HEK293 (cell line): ENCODE measurements around the gene MICU1.

Experiments used
- GLIS1 ChIP-seq: fragments of 450-650 bp; formaldehyde crosslinking; IDR thresholded peaks from 2 replicates; pipeline ENCODE4 v1.5.1; 2016; ENCODE audit warnings: missing biosample characterization, missing genetic modification characterization
- HOXA7 ChIP-seq: sonication (generic); formaldehyde crosslinking; IDR thresholded peaks from 2 replicates; pipeline ENCODE4 v1.8.1; 2022; ENCODE audit warnings: missing genetic modification reagents, borderline replicate concordance
- KLF9 ChIP-seq: fragments of 450-650 bp; formaldehyde crosslinking; IDR thresholded peaks from 2 replicates; pipeline ENCODE4 v1.5.1; 2016; ENCODE audit warnings: missing biosample characterization, missing genetic modification characterization, low read depth
- YY2 ChIP-seq: fragments of 450-650 bp; formaldehyde crosslinking; IDR thresholded peaks from 2 replicates; pipeline ENCODE4 v1.5.1; 2016; ENCODE audit warnings: missing biosample characterization, missing genetic modification characterization
- ZBTB26 ChIP-seq: fragments of 450-650 bp; formaldehyde crosslinking; optimal IDR thresholded peaks from 2 replicates; pipeline ENCODE3; 2016; ENCODE audit warnings: missing biosample characterization, mild to moderate bottlenecking, missing genetic modification characterization
- ZNF510 ChIP-seq: fragments of 450-650 bp; formaldehyde crosslinking; IDR thresholded peaks from 2 replicates; pipeline ENCODE4 v1.5.1; 2018; ENCODE audit warnings: mild to moderate bottlenecking, missing genetic modification characterization, missing biosample characterization; ENCODE audit not compliant: insufficient replicate concordance
- TF ChIP-seq, protein P1 (sequence below): fragments of 450-650 bp; formaldehyde crosslinking; IDR thresholded peaks from 2 replicates; pipeline ENCODE4 v1.5.1; 2016; ENCODE audit warnings: missing biosample characterization, missing genetic modification characterization
- TF ChIP-seq, protein P2 (sequence below): fragments of 450-650 bp; formaldehyde crosslinking; IDR thresholded peaks from 2 replicates; pipeline ENCODE4 v1.5.1; 2016; ENCODE audit warnings: missing biosample characterization, missing genetic modification characterization
- TF ChIP-seq, protein P3 (sequence below): fragments of 450-650 bp; formaldehyde crosslinking; IDR thresholded peaks from 2 replicates; pipeline ENCODE4 v1.5.1; 2016; ENCODE audit warnings: missing biosample characterization, missing genetic modification characterization
- TF ChIP-seq, protein P4 (sequence below): fragments of 450-650 bp; formaldehyde crosslinking; IDR thresholded peaks from 2 replicates; pipeline ENCODE4 v1.5.1; 2016; ENCODE audit warnings: missing biosample characterization, missing genetic modification characterization, low read depth
- TF ChIP-seq, protein P5 (sequence below): fragments of 450-650 bp; formaldehyde crosslinking; IDR thresholded peaks from 2 replicates; pipeline ENCODE4 v1.5.1; 2016; ENCODE audit warnings: missing biosample characterization, missing genetic modification characterization, borderline replicate concordance

- TF ChIP-seq, protein P1, sequence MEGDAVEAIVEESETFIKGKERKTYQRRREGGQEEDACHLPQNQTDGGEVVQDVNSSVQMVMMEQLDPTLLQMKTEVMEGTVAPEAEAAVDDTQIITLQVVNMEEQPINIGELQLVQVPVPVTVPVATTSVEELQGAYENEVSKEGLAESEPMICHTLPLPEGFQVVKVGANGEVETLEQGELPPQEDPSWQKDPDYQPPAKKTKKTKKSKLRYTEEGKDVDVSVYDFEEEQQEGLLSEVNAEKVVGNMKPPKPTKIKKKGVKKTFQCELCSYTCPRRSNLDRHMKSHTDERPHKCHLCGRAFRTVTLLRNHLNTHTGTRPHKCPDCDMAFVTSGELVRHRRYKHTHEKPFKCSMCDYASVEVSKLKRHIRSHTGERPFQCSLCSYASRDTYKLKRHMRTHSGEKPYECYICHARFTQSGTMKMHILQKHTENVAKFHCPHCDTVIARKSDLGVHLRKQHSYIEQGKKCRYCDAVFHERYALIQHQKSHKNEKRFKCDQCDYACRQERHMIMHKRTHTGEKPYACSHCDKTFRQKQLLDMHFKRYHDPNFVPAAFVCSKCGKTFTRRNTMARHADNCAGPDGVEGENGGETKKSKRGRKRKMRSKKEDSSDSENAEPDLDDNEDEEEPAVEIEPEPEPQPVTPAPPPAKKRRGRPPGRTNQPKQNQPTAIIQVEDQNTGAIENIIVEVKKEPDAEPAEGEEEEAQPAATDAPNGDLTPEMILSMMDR = no peak
- TF ChIP-seq, protein P2, sequence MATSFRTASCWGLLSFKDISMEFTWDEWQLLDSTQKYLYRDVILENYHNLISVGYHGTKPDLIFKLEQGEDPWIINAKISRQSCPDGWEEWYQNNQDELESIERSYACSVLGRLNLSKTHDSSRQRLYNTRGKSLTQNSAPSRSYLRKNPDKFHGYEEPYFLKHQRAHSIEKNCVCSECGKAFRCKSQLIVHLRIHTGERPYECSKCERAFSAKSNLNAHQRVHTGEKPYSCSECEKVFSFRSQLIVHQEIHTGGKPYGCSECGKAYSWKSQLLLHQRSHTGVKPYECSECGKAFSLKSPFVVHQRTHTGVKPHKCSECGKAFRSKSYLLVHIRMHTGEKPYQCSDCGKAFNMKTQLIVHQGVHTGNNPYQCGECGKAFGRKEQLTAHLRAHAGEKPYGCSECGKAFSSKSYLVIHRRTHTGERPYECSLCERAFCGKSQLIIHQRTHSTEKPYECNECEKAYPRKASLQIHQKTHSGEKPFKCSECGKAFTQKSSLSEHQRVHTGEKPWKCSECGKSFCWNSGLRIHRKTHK (tag by site-specific recombination) = no peak
- TF ChIP-seq ZNF510 (tag by site-specific recombination) (no peak), GLIS1 (tag by site-specific recombination) (no peak), ZBTB26 (tag by site-specific recombination) (no peak), YY2 (no peak), HOXA7 (CRISPR knock-in tag) (no peak), KLF9 (tag by site-specific recombination) (no peak)
- TF ChIP-seq, protein P3, sequence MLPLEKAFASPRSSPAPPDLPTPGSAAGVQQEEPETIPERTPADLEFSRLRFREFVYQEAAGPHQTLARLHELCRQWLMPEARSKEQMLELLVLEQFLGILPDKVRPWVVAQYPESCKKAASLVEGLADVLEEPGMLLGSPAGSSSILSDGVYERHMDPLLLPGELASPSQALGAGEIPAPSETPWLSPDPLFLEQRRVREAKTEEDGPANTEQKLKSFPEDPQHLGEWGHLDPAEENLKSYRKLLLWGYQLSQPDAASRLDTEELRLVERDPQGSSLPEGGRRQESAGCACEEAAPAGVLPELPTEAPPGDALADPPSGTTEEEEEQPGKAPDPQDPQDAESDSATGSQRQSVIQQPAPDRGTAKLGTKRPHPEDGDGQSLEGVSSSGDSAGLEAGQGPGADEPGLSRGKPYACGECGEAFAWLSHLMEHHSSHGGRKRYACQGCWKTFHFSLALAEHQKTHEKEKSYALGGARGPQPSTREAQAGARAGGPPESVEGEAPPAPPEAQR (tag by site-specific recombination) = no peak
- TF ChIP-seq, protein P4, sequence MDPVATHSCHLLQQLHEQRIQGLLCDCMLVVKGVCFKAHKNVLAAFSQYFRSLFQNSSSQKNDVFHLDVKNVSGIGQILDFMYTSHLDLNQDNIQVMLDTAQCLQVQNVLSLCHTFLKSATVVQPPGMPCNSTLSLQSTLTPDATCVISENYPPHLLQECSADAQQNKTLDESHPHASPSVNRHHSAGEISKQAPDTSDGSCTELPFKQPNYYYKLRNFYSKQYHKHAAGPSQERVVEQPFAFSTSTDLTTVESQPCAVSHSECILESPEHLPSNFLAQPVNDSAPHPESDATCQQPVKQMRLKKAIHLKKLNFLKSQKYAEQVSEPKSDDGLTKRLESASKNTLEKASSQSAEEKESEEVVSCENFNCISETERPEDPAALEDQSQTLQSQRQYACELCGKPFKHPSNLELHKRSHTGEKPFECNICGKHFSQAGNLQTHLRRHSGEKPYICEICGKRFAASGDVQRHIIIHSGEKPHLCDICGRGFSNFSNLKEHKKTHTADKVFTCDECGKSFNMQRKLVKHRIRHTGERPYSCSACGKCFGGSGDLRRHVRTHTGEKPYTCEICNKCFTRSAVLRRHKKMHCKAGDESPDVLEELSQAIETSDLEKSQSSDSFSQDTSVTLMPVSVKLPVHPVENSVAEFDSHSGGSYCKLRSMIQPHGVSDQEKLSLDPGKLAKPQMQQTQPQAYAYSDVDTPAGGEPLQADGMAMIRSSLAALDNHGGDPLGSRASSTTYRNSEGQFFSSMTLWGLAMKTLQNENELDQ (tag by site-specific recombination) = no peak
- TF ChIP-seq, protein P5, sequence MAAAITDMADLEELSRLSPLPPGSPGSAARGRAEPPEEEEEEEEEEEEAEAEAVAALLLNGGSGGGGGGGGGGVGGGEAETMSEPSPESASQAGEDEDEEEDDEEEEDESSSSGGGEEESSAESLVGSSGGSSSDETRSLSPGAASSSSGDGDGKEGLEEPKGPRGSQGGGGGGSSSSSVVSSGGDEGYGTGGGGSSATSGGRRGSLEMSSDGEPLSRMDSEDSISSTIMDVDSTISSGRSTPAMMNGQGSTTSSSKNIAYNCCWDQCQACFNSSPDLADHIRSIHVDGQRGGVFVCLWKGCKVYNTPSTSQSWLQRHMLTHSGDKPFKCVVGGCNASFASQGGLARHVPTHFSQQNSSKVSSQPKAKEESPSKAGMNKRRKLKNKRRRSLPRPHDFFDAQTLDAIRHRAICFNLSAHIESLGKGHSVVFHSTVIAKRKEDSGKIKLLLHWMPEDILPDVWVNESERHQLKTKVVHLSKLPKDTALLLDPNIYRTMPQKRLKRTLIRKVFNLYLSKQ = no peak
Measured at GRCh38 chr10:72540193-72540807, 85.6 kb downstream of the MICU1 start.
